Activated naive CD8-positive, alpha-beta T cell (primary cell): ENCODE results near the gene ZC3H12C.
"Not testable (repeated sequence)": the region's sequence is repeated elsewhere in the genome, so short reads cannot be mapped to it uniquely, and the experiment has no call there.

Experiments
- H3K27ac Mint-ChIP-seq: one replicate; pipeline ENCODE4 v1.8.0; 2021; ENCODE audit warnings: mixed read lengths
- H3K27me3 Mint-ChIP-seq: one replicate; pipeline ENCODE4 v1.8.0; 2021; ENCODE audit warnings: mixed read lengths
- H3K36me3 Mint-ChIP-seq: one replicate; pipeline ENCODE4 v1.8.0; 2021; ENCODE audit warnings: mixed read lengths
- H3K4me1 Mint-ChIP-seq: one replicate; pipeline ENCODE4 v1.8.0; 2021; ENCODE audit warnings: low read depth, mixed read lengths
- H3K4me3 Mint-ChIP-seq: one replicate; pipeline ENCODE4 v1.8.0; 2021; ENCODE audit warnings: mild to moderate bottlenecking, mixed read lengths
- H3K9me3 Mint-ChIP-seq: one replicate; pipeline ENCODE4 v1.8.0; 2021; ENCODE audit warnings: low read depth, mixed read lengths

The ZC3H12C gene

GRCh38 chr11:110187731-110188130, 94.5 kb downstream of the ZC3H12C start:
- Mint-ChIP-seq H3K27ac (no peak overlapping the region), H3K36me3 (no peaks in the 10 kb centered on the region), H3K4me3 (no peak overlapping the region), H3K4me1 (peaks cover 5% of the 10 kb centered on the region), H3K27me3 (peaks cover 1% of the 10 kb centered on the region), H3K9me3 (no peaks in the 10 kb centered on the region)

GRCh38 chr11:110190885-110191284, 97.7 kb downstream of the ZC3H12C start:
- Mint-ChIP-seq H3K27ac (no peak overlapping the region), H3K9me3 (no peaks in the 10 kb centered on the region), H3K27me3 (peaks cover 1% of the 10 kb centered on the region), H3K4me3 (no peak overlapping the region), H3K36me3 (no peaks in the 10 kb centered on the region), H3K4me1 (peaks cover 7% of the 10 kb centered on the region)

- not testable (repeated sequence) for H3K4me3 Mint-ChIP-seq, H3K9me3 Mint-ChIP-seq, H3K27ac Mint-ChIP-seq, H3K4me1 Mint-ChIP-seq, H3K36me3 Mint-ChIP-seq, H3K27me3 Mint-ChIP-seq
Observed at GRCh38 chr11:110192604-110193282, 99.6 kb downstream of the ZC3H12C start.

- H3K27me3 Mint-ChIP-seq, H3K36me3 Mint-ChIP-seq, H3K4me3 Mint-ChIP-seq, H3K27ac Mint-ChIP-seq, H3K4me1 Mint-ChIP-seq, H3K9me3 Mint-ChIP-seq: not testable (repeated sequence)
Observed at GRCh38 chr11:110194211-110194766, 101.1 kb downstream of the ZC3H12C start.

GRCh38 chr11:110196241-110196754, 103.1 kb downstream of the ZC3H12C start:
- Mint-ChIP-seq H3K27me3 (peaks cover under 1% of the 10 kb centered on the region), H3K36me3 (no peaks in the 10 kb centered on the region), H3K4me1 (peaks cover 7% of the 10 kb centered on the region), H3K27ac (no peak overlapping the region), H3K4me3 (no peak overlapping the region), H3K9me3 (no peaks in the 10 kb centered on the region)

GRCh38 chr11:110196884-110197420, 103.8 kb downstream of the ZC3H12C start:
- no peaks in the 10 kb centered on the region for H3K36me3 Mint-ChIP-seq
- peaks cover 2% of the 10 kb centered on the region for H3K27me3 Mint-ChIP-seq
- H3K27ac Mint-ChIP-seq, result no peak overlapping the region
- peaks cover 7% of the 10 kb centered on the region for H3K4me1 Mint-ChIP-seq
- no peaks in the 10 kb centered on the region for H3K9me3 Mint-ChIP-seq
- H3K4me3 Mint-ChIP-seq, result no peak overlapping the region

GRCh38 chr11:110198031-110198729, 105.0 kb downstream of the ZC3H12C start:
- no peaks in the 10 kb centered on the region for H3K4me1 Mint-ChIP-seq
- H3K4me3 Mint-ChIP-seq, result no peak overlapping the region
- no peak overlapping the region for H3K27ac Mint-ChIP-seq
- H3K36me3 Mint-ChIP-seq, result no peaks in the 10 kb centered on the region
- H3K27me3 Mint-ChIP-seq, result peaks cover 2% of the 10 kb centered on the region
- H3K9me3 Mint-ChIP-seq, result no peaks in the 10 kb centered on the region

- Mint-ChIP-seq H3K36me3 (no peaks in the 10 kb centered on the region), H3K9me3 (no peaks in the 10 kb centered on the region), H3K27ac (no peak overlapping the region), H3K4me3 (no peak overlapping the region), H3K27me3 (peaks cover 2% of the 10 kb centered on the region), H3K4me1 (no peaks in the 10 kb centered on the region)
Observed at GRCh38 chr11:110199184-110199981, 106.2 kb downstream of the ZC3H12C start.

- Mint-ChIP-seq H3K4me1 (no peaks in the 10 kb centered on the region), H3K27me3 (peaks cover 2% of the 10 kb centered on the region), H3K9me3 (no peaks in the 10 kb centered on the region), H3K27ac (no peak overlapping the region), H3K4me3 (no peak overlapping the region), H3K36me3 (no peaks in the 10 kb centered on the region)
Observed at GRCh38 chr11:110200241-110200640, 107.0 kb downstream of the ZC3H12C start.

- peaks cover 2% of the 10 kb centered on the region for H3K27me3 Mint-ChIP-seq
- no peaks in the 10 kb centered on the region for H3K9me3 Mint-ChIP-seq
- no peak overlapping the region for H3K4me3 Mint-ChIP-seq
- no peaks in the 10 kb centered on the region for H3K4me1 Mint-ChIP-seq
- no peak overlapping the region for H3K27ac Mint-ChIP-seq
- H3K36me3 Mint-ChIP-seq, result no peaks in the 10 kb centered on the region
Observed at GRCh38 chr11:110200836-110201235, 107.6 kb downstream of the ZC3H12C start.

- Mint-ChIP-seq H3K4me3 (no peak overlapping the region), H3K27ac (no peak overlapping the region), H3K9me3 (no peaks in the 10 kb centered on the region), H3K36me3 (no peaks in the 10 kb centered on the region), H3K27me3 (no peaks in the 10 kb centered on the region), H3K4me1 (no peaks in the 10 kb centered on the region)
Observed at GRCh38 chr11:110207123-110207522, 113.9 kb downstream of the ZC3H12C start.

- H3K4me3 Mint-ChIP-seq, result peak overlapping the region; percentile 78
- H3K36me3 Mint-ChIP-seq, H3K4me1 Mint-ChIP-seq, H3K9me3 Mint-ChIP-seq, H3K27me3 Mint-ChIP-seq, H3K27ac Mint-ChIP-seq: not testable (repeated sequence)
Observed at GRCh38 chr11:110208678-110209312, 115.6 kb downstream of the ZC3H12C start.

- not testable (repeated sequence) for H3K4me1 Mint-ChIP-seq, H3K27ac Mint-ChIP-seq, H3K9me3 Mint-ChIP-seq, H3K27me3 Mint-ChIP-seq, H3K36me3 Mint-ChIP-seq
- H3K4me3 Mint-ChIP-seq, result peak overlapping the region; percentile 78
Observed at GRCh38 chr11:110209313-110209694, 116.1 kb downstream of the ZC3H12C start.

- H3K27me3 Mint-ChIP-seq, result no peaks in the 10 kb centered on the region
- no peak overlapping the region for H3K4me3 Mint-ChIP-seq
- no peaks in the 10 kb centered on the region for H3K4me1 Mint-ChIP-seq
- H3K36me3 Mint-ChIP-seq, result peaks cover 2% of the 10 kb centered on the region
- no peak overlapping the region for H3K27ac Mint-ChIP-seq
- H3K9me3 Mint-ChIP-seq, result no peaks in the 10 kb centered on the region
Observed at GRCh38 chr11:110217223-110217877, 124.2 kb downstream of the ZC3H12C start.
